Measurements from ENCODE around the gene MORN1. TPM values are rescaled to one million over a fixed set of nuclear protein-coding genes. Genes with fewer than 3 reads are reported as not detected.

The MORN1 gene
- total and polyA plus RNA-seq, 4 donors, result 2.3 to 6.9 (median 3.6) TPM

DNA sequence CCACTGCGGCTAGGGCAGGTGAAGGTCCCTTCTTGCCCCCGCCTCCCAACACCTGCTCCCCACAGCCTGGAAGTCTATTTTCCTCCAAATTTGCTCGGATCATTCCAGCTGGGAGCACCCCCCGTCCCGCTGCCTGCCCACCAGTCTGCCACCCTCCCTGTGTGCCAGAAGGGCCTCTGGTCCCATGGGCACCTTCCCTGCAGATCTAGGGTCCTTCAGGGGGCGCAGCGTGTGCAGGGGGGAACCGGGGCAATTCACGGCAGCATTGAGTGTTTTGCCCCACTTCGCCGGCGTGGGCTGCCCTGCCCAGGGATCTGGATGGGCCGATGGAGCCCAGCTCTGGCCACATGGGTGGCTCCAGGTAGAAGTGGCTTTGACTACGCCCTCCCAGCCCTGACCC lies 47.3 kb upstream of the MORN1 start:
- WGBS, result 87% methylated on average over 14 of the region's 14 CpGs
- Histone ChIP-seq H3K4me1 (ENCODE audit: control insufficient read depth in 4 of 4, insufficient read depth in 4 of 4, low read length in 3 of 4) (peaks cover 0 to 2% (median 0%) of the 10 kb centered on the region in 4 donors), H3K27me3 (ENCODE audit: control insufficient read depth in 4 of 4, insufficient read depth in 4 of 4, low read length in 3 of 4) (peaks cover 0 to 4% (median 2%) of the 10 kb centered on the region in 4 donors), H3K9me3 (ENCODE audit: control insufficient read depth in 4 of 4, low read length in 3 of 4) (no peaks in the 10 kb centered on the region), H3K27ac (ENCODE audit: low read depth in 1 of 2, low read length in 2 of 2) (no peak overlapping the region), H3K9ac (ENCODE audit: low read depth in 1 of 2, low read length in 2 of 2) (no peak overlapping the region), H3K4me3 (ENCODE audit: low read depth in 1 of 3, low read length in 3 of 3) (no peak overlapping the region), H3K36me3 (ENCODE audit: control insufficient read depth in 4 of 4, insufficient read depth in 3 of 4, low read depth in 1 of 4, low read length in 3 of 4) (no peaks in the 10 kb centered on the region)
- DNase-seq (ENCODE audit: low spot score), result no peak
- TF ChIP-seq JUND (IDR thresholded peaks at IDR 0.05) (no peak), YY1 (IDR thresholded peaks at IDR 0.05) (no peak), GABPA (IDR thresholded peaks at IDR 0.05 in 1 of 2, conservative IDR thresholded peaks at IDR 0.05 in 1 of 2) (no peak), SP1 (IDR thresholded peaks at IDR 0.05) (no peak), EGR1 (IDR thresholded peaks at IDR 0.05; ENCODE audit: low read depth in 2 of 2) (no peak), NR2F2 (IDR thresholded peaks at IDR 0.05) (no peak), RAD21 (IDR thresholded peaks at IDR 0.05) (no peak), HNF4A (conservative IDR thresholded peaks at IDR 0.05) (no peak), TAF1 (conservative IDR thresholded peaks at IDR 0.05) (no peak), HNF4G (IDR thresholded peaks at IDR 0.05) (no peak), FOXA2 (IDR thresholded peaks at IDR 0.05) (no peak), FOXA1 (IDR thresholded peaks at IDR 0.05) (no peak)
- TF ChIP-seq, protein P1, sequence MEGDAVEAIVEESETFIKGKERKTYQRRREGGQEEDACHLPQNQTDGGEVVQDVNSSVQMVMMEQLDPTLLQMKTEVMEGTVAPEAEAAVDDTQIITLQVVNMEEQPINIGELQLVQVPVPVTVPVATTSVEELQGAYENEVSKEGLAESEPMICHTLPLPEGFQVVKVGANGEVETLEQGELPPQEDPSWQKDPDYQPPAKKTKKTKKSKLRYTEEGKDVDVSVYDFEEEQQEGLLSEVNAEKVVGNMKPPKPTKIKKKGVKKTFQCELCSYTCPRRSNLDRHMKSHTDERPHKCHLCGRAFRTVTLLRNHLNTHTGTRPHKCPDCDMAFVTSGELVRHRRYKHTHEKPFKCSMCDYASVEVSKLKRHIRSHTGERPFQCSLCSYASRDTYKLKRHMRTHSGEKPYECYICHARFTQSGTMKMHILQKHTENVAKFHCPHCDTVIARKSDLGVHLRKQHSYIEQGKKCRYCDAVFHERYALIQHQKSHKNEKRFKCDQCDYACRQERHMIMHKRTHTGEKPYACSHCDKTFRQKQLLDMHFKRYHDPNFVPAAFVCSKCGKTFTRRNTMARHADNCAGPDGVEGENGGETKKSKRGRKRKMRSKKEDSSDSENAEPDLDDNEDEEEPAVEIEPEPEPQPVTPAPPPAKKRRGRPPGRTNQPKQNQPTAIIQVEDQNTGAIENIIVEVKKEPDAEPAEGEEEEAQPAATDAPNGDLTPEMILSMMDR (IDR thresholded peaks at IDR 0.05; ENCODE audit: low read depth, low read length, missing input control), result no peak
- TF ChIP-seq, protein P2, sequence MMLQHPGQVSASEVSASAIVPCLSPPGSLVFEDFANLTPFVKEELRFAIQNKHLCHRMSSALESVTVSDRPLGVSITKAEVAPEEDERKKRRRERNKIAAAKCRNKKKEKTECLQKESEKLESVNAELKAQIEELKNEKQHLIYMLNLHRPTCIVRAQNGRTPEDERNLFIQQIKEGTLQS (IDR thresholded peaks at IDR 0.05), result no peak
- TF ChIP-seq, protein P3, sequence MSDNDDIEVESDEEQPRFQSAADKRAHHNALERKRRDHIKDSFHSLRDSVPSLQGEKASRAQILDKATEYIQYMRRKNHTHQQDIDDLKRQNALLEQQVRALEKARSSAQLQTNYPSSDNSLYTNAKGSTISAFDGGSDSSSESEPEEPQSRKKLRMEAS (IDR thresholded peaks at IDR 0.05), result no peak
- TF ChIP-seq, protein P4, sequence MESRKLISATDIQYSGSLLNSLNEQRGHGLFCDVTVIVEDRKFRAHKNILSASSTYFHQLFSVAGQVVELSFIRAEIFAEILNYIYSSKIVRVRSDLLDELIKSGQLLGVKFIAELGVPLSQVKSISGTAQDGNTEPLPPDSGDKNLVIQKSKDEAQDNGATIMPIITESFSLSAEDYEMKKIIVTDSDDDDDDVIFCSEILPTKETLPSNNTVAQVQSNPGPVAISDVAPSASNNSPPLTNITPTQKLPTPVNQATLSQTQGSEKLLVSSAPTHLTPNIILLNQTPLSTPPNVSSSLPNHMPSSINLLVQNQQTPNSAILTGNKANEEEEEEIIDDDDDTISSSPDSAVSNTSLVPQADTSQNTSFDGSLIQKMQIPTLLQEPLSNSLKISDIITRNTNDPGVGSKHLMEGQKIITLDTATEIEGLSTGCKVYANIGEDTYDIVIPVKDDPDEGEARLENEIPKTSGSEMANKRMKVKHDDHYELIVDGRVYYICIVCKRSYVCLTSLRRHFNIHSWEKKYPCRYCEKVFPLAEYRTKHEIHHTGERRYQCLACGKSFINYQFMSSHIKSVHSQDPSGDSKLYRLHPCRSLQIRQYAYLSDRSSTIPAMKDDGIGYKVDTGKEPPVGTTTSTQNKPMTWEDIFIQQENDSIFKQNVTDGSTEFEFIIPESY (IDR thresholded peaks at IDR 0.05), result no peak
- TF ChIP-seq, protein P5, sequence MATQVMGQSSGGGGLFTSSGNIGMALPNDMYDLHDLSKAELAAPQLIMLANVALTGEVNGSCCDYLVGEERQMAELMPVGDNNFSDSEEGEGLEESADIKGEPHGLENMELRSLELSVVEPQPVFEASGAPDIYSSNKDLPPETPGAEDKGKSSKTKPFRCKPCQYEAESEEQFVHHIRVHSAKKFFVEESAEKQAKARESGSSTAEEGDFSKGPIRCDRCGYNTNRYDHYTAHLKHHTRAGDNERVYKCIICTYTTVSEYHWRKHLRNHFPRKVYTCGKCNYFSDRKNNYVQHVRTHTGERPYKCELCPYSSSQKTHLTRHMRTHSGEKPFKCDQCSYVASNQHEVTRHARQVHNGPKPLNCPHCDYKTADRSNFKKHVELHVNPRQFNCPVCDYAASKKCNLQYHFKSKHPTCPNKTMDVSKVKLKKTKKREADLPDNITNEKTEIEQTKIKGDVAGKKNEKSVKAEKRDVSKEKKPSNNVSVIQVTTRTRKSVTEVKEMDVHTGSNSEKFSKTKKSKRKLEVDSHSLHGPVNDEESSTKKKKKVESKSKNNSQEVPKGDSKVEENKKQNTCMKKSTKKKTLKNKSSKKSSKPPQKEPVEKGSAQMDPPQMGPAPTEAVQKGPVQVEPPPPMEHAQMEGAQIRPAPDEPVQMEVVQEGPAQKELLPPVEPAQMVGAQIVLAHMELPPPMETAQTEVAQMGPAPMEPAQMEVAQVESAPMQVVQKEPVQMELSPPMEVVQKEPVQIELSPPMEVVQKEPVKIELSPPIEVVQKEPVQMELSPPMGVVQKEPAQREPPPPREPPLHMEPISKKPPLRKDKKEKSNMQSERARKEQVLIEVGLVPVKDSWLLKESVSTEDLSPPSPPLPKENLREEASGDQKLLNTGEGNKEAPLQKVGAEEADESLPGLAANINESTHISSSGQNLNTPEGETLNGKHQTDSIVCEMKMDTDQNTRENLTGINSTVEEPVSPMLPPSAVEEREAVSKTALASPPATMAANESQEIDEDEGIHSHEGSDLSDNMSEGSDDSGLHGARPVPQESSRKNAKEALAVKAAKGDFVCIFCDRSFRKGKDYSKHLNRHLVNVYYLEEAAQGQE (IDR thresholded peaks at IDR 0.05), result no peak

Data from liver (tissue), 9 donors.